Muscle of leg (tissue), 11 donors: ENCODE data around the gene MEF2C. TPM values are rescaled to one million over a fixed set of nuclear protein-coding genes. Genes with fewer than 3 reads are reported as not detected.
A peak's percentile ranks its signal among the peaks of the same experiment; 100 is the strongest.
"Not testable (repeated sequence)": the region's sequence is repeated elsewhere in the genome, so short reads cannot be mapped to it uniquely, and the experiment has no call there.

Experiments used
- DNase-seq: peaks from one replicate; pipeline ENCODE4 v3.0.0; 2013
- H3K27ac ChIP-seq: one replicate; pipeline ENCODE4 v1.5.1; 2013; ENCODE audit warnings: mild to moderate bottlenecking, low read length, control low read depth
- H3K27me3 ChIP-seq: one replicate; pipeline ENCODE4 v1.6.1; 2013; ENCODE audit warnings: low read length; ENCODE audit not compliant: control insufficient read depth, insufficient read depth
- H3K36me3 ChIP-seq: one replicate; pipeline ENCODE4 v1.6.1; 2013; ENCODE audit warnings: low read length; ENCODE audit not compliant: control insufficient read depth, insufficient read depth
- H3K4me1 ChIP-seq: one replicate; pipeline ENCODE4 v1.6.1; 2013; ENCODE audit warnings: low read length; ENCODE audit not compliant: control insufficient read depth, insufficient read depth
- H3K4me3 ChIP-seq: one replicate; pipeline ENCODE4 v1.5.1; 2013; ENCODE audit warnings: low read length, control low read depth
- H3K9me3 ChIP-seq: replicated peaks from 2 replicates; pipeline ENCODE4 v1.6.1; 2013; ENCODE audit warnings: low read depth, low read length; ENCODE audit not compliant: control insufficient read depth
- WGBS: methylation state at CpG from one replicate; pipeline ENCODE4 v1.1.5; 2013; ENCODE audit warnings: missing lambda C conversion rate; ENCODE audit not compliant: insufficient coverage; 5-methylcytosine and 5-hydroxymethylcytosine counted together
- polyA plus RNA-seq, 8 donors: library from polyadenylated mRNA; unstranded; fragments of 120-200 nt; gene quantifications; one replicate each; pipeline versions ENCODE4 v1.2.1 to v1.2.3, GENCODE V29; 2013; ENCODE audit warnings: inconsistent platforms in 1 of 8, low replicate concordance in 1 of 8; ENCODE audit not compliant: insufficient read length in 8 of 8, insufficient read depth in 1 of 8
- total RNA-seq: library from RNA; stranded (reverse); fragments of 120-200 nt; gene quantifications from one replicate; pipeline ENCODE4 v1.2.4, GENCODE V29; 2013

Gene MEF2C
- total and polyA plus RNA-seq, 9 donors = 440 to 987 (median 726) TPM

DNA sequence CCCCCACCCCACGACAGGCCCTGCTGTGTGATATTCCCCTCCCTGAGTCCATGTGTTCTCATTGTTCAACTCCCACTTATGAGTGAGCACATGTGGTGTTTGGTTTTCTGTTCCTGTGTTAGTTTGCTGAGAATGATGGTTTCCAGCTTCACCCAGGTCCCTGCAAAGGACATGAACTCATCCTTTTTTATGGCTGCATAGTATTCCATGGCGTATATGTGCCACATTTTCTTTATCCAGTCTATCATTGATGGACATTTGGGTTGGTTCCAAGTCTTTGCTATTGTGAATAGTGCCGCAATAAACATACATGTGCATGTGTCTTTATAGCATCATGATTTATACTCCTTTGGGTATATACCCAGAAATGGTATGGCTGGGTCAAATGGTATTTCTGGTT lies 89.2 kb downstream of the MEF2C start:
- not testable (repeated sequence) for H3K27ac ChIP-seq, H3K4me1 ChIP-seq, H3K4me3 ChIP-seq, H3K9me3 ChIP-seq, H3K36me3 ChIP-seq, DNase-seq, H3K27me3 ChIP-seq
- no CpG with 5 or more reads among the region's 3 CpGs for WGBS

DNA sequence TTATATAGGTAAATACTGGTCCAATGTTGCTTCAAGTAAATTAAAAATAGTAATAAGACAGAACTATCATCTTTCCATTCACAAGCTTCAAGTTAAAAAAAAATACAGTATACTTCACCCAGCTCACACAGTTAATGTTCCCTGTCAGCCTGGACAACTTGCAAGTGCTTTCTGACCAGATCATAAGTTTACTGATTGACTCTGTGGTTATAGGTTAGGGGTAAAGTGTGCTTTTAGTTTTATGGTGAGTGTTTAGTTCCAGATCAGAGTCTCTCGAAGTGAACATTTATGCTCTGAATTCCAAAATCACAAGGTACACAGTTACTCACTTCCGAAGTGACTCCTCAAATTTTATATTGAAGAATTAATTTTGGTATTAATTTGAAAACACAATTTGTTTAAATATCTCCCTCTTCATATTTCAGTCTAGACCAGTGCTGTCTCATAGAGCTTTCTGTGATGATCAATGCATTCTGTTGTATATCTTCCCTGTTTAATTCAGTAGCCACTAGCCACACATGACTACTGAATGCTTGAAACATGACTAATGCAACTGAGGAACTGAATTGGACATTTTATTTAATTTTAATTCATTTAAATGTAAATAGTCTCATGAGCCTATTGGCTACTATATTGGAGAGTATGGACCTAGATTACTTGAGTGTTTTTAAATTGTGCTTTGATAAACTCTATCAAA lies 90.7 kb downstream of the MEF2C start:
- no peak for DNase-seq
- H3K27me3 ChIP-seq = no peaks in the 10 kb centered on the region
- no CpG with 5 or more reads among the region's 2 CpGs for WGBS
- no peak overlapping the region for H3K4me3 ChIP-seq
- no peak overlapping the region for H3K27ac ChIP-seq
- H3K9me3 ChIP-seq = no peaks in the 10 kb centered on the region
- H3K36me3 ChIP-seq = peaks cover 2% of the 10 kb centered on the region
- peaks cover 2% of the 10 kb centered on the region for H3K4me1 ChIP-seq

DNA sequence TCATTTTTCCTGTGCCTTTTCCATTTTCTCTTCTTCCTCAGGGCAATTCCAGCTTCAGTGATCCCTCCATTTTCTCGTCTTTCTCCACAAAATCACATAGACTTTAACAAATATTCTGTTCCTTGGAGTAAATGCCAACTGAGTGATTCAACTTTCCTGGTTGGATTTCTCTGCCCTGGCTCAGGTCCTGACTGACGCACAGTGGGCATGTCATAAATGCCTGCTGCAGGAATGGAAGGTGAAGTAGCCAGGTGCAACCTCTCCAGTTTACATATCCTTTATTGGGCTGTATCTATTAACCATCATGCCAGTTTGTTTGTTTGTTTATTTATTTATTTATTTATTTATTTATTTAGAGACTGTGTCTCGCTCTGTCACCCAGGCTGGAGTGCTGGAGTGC lies 95.1 kb downstream of the MEF2C start:
- peaks cover 4% of the 10 kb centered on the region for H3K36me3 ChIP-seq
- H3K4me3 ChIP-seq = no peak overlapping the region
- H3K9me3 ChIP-seq = no peaks in the 10 kb centered on the region
- no peak overlapping the region for H3K27ac ChIP-seq
- peaks cover 7% of the 10 kb centered on the region for H3K4me1 ChIP-seq
- 60% methylated on average over 1 of the region's 3 CpGs for WGBS
- no peak for DNase-seq
- no peaks in the 10 kb centered on the region for H3K27me3 ChIP-seq

DNA sequence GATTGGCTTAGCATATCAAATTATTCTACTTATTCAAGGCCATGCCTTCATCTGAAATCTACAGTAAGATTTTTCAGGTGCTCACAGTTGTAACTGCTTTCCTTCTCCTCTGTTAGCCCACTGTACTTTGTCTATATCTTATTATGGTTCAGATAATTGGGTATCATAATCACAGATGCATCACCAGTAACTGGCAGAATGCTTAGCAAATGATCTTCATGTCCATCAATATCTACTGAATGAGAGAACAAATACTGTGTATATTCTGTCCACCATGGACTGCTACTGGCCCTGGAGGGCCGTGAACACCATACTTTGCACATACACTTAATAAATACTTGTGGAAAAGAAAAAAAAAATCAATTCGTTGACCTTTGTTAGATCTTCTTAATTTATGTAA lies 96.2 kb downstream of the MEF2C start:
- Histone ChIP-seq H3K4me1 (peaks cover 7% of the 10 kb centered on the region), H3K27ac (peak overlapping the region; percentile 90)

DNA sequence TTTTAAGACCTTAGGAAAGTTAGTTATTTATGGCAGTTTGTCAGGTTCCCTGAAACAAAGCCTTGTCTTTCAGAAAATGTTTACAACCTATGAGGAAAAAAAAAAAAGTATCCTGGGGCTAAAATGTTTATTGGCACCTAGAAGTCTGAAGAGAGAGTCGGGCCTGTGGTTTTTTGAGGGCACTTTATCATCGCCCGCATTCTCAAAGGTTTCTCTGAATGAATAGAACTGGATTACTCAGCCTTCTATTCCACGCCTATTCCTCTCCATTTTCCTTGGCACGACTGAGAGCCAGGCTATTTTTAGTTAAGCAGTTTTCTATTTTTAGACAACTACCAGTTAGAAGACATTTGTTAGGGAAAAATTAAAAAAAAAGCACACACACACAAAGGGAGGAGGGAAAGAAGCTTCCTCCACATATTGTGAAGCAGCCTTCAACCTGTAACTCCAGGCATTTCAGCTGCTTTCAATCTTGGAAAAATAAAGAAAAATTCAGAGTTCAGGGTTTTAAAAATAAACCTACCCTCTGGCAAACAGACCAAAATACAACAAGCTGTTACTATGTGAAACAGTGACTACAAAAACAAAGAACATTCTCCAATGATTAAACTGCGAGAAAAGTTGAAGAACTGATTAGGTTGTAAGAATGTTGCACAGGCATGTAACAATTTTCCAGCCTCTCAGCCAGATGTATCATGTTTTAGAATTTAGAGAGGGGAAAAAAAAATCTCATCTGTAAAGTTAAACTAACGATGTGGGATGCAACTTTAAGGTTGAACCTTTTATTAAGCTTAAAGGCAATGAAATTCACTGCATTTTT lies 97.0 kb downstream of the MEF2C start:
- WGBS = no CpG with 5 or more reads among the region's 7 CpGs
- H3K4me1 ChIP-seq = peaks cover 7% of the 10 kb centered on the region

More for the DNA sequence above, 96.2 kb downstream of the MEF2C start:
- Histone ChIP-seq H3K9me3 (no peaks in the 10 kb centered on the region), H3K4me3 (no peak overlapping the region), H3K27me3 (no peaks in the 10 kb centered on the region), H3K36me3 (peaks cover 4% of the 10 kb centered on the region)
- WGBS = no CpG with 5 or more reads among the region's 2 CpGs
- DNase-seq = no peak

DNA sequence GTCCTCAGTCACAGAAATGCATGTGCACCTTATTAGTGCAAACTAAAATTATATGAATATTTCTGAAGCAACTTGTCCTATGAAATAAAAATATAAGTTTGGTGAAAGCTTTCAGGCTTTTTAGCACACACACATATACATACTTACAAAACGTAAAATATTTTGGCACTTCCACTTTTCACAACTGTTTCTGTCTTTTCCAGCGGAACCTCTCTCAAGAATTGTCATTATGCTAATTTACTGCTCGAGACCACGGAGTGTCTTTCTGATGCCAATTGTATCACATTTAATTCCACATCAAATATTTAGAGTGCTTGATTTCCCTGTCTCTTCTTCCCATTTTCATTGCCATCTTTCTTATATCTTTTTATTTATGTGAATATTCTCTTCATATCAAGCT lies 100.4 kb downstream of the MEF2C start:
- Histone ChIP-seq H3K27ac (no peak overlapping the region), H3K27me3 (no peaks in the 10 kb centered on the region), H3K36me3 (peaks cover 2% of the 10 kb centered on the region), H3K4me3 (no peak overlapping the region), H3K9me3 (no peaks in the 10 kb centered on the region), H3K4me1 (peaks cover 4% of the 10 kb centered on the region)
- DNase-seq = no peak
- WGBS = no CpG with 5 or more reads among the region's 4 CpGs

More for the DNA sequence above, 97.0 kb downstream of the MEF2C start:
- H3K9me3 ChIP-seq = no peaks in the 10 kb centered on the region
- H3K27ac ChIP-seq = peak overlapping the region; percentile 90
- H3K36me3 ChIP-seq = peaks cover 4% of the 10 kb centered on the region
- DNase-seq = peak; percentile 94
- no peaks in the 10 kb centered on the region for H3K27me3 ChIP-seq
- no peak overlapping the region for H3K4me3 ChIP-seq

DNA sequence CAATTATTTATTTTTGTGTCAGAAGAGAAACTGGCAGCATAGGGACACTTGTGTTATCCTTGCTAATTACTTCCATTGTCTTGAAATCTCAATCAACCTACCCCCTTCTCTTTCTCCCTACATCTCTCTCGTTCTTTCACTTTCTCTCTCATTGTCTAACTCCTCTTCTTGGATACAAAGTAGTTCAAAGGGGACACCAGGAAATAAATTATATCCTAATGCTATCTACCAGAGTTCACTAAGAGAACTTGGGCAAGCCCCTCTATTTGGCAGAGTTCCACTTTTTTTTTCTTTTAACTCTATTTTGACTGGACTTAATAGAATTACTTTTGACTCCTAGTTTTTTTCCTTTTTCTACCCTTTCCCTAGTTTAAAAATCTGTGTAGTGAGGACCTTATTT lies 102.2 kb downstream of the MEF2C start:
- Histone ChIP-seq H3K4me1 (peaks cover 3% of the 10 kb centered on the region), H3K27ac (no peak overlapping the region), H3K36me3 (peaks cover 2% of the 10 kb centered on the region), H3K27me3 (no peaks in the 10 kb centered on the region), H3K4me3 (no peak overlapping the region), H3K9me3 (no peaks in the 10 kb centered on the region)
- DNase-seq = no peak
- no CpG with 5 or more reads among the region's 1 CpG for WGBS

DNA sequence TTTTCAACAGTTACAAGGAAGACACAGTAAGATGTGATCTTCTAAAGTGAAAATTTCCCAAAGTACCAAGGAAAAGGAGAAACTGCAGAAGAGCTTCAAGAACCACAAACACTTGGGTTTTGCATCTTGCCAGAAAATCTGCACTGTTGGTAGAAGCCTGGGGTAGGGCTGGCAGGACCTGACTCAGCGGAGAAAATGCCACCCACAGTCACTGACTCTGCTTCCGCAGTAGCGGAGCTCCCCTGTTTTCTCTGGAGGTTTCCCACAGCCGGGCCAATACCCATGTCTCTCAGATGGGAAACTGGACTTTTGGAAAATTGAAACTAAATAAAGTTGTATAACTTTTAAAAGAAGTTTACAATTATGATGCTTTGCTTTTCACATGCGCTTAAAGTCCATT lies 104.2 kb downstream of the MEF2C start:
- H3K27me3 ChIP-seq = no peaks in the 10 kb centered on the region
- H3K27ac ChIP-seq = no peak overlapping the region
- peak; percentile 31 for DNase-seq
- no peak overlapping the region for H3K4me3 ChIP-seq
- WGBS = 100% methylated on average over 1 of the region's 5 CpGs
- H3K9me3 ChIP-seq = no peaks in the 10 kb centered on the region
- peaks cover 2% of the 10 kb centered on the region for H3K4me1 ChIP-seq
- H3K36me3 ChIP-seq = peaks cover 2% of the 10 kb centered on the region

DNA sequence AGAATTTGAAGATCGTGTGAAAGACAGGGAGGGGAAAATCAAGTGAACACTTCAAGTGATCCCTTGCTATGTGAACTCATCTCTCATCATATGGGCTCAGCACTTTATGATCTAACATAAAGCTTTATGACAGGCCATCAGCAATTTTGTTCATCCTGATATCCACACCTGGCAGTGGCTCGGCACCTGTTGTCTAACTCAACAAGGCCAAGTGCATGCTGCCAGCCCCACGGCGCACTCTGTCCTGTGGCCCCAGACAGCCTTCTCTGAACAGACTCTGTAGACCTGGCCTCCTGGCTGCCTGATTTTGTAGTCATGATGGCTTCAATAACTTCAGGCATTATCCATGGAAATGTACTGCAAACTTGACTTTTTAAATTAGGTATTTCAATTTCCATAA lies 106.3 kb downstream of the MEF2C start:
- 89% methylated on average over 3 of the region's 4 CpGs for WGBS
- Histone ChIP-seq H3K27me3 (no peaks in the 10 kb centered on the region), H3K4me1 (peaks cover 2% of the 10 kb centered on the region), H3K27ac (no peak overlapping the region), H3K4me3 (no peak overlapping the region), H3K9me3 (no peaks in the 10 kb centered on the region), H3K36me3 (peaks cover 6% of the 10 kb centered on the region)
- no peak for DNase-seq

DNA sequence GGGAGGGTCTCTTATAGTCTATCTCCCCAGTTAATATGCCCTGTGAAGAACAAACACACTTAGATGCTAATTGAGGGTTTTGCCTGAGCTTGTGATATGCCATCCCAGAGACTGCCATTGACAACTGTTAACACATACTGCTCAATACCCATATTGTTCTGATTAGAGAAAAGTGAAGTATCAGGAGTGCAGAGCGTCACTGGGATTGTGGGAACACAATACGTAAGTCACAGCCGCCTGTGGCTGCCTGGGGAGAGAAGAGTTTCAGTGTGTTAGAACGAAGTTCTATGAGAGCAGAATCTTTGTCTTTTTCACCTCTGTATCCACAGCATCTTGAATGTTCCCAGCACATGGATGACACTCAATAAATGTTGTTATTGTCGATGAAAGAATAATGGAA lies 110.2 kb downstream of the MEF2C start:
- no peak for DNase-seq
- H3K4me3 ChIP-seq = no peak overlapping the region
- peaks cover 4% of the 10 kb centered on the region for H3K4me1 ChIP-seq
- H3K27me3 ChIP-seq = no peaks in the 10 kb centered on the region
- H3K36me3 ChIP-seq = peaks cover 20% of the 10 kb centered on the region
- WGBS = no CpG with 5 or more reads among the region's 5 CpGs
- no peak overlapping the region for H3K27ac ChIP-seq
- H3K9me3 ChIP-seq = no peaks in the 10 kb centered on the region
